ENCODE results near the gene TMEM236. TPM values are rescaled to one million over a fixed set of nuclear protein-coding genes. Genes with fewer than 3 reads are reported as not detected.
"Not testable (repeated sequence)": the region's sequence is repeated elsewhere in the genome, so short reads cannot be mapped to it uniquely, and the experiment has no call there.

TMEM236 gene
- 0.02 and 0.07 TPM in 2 replicates for total RNA-seq

DNA sequence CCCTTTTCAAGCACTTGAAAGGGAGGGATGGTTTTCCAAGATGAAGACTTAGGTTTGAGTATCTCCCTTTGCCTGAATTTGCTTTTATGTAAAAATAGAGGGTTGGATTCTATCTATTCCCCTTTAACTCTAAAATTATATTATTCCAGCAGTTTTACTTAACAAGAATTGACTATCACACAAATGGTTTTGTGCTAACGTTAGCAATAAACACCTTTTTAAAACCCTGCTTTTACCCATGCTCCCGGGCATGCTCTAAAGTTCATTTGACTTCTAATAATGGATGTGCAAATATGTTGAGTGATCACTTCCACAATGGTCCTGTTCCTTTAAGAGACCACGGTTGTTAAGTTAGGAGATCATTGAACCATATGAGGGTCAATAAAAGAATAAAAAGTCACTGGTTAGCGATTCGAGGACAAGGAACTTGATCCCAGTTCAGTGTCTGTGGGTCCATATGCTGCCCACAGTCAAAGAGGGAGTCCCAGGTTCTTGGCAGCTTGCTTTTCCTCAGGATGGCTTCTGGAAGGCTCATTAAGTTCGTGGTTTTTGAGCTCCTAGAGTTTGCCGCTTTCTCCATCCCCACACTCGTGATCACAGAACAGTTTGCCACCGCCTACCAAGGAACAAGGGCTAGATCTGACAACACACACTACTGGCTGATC lies at the start of gene TMEM236:
TMEM236 (plus strand) TSS at position 421 of the 665 bp plus-strand sequence; CDS start at position 516, 95 bp downstream.
- intact Hi-C loops (cut with micrococcal nuclease), result no loop called here

GRCh38 chr10:17703706-17704105 lies 48.3 kb upstream of the TMEM236 start:
- intact Hi-C loops (cut with micrococcal nuclease), result no loop called here

DNA sequence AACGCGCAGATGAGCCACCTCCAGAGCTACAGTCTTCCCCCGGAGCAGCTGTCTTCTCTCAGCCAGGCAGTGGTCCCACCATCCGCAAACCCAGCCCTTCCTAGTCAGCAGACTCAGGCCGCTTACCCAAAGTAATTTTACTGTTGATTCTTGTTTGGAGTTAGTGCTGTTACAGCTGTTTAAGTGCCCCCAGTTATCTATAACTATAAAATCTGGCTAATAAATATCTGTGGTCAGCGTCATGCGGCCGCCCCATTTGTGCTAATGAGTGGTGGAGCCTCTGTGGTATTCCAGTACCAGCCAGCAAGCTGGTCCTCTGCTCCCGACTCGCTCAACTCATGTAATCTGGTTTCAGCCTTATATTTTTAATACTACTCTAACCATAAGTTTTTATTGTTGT lies 43.2 kb upstream of the TMEM236 start:
- intact Hi-C loops (cut with micrococcal nuclease), result no loop called here

DNA sequence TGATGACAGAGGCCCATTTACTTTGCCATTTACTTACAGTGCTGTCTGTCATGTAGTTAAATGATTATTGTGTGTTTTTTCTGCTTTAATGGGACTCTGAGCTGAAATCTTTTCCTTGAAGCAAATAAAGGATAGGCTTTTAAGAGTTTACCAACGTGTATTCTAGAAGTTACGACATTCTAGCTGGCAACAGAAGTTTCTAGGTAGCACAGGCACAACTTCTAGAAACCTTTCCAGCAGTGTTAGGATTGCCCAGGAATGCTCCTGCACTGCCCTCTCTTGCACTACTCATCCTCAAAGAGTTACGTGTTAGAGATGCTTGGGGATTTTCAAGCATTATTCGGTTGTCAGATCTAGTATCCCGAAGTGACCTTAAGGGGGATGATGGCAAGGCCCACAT lies 42.5 kb upstream of the TMEM236 start:
- intact Hi-C loops (cut with micrococcal nuclease), result no loop called here

DNA sequence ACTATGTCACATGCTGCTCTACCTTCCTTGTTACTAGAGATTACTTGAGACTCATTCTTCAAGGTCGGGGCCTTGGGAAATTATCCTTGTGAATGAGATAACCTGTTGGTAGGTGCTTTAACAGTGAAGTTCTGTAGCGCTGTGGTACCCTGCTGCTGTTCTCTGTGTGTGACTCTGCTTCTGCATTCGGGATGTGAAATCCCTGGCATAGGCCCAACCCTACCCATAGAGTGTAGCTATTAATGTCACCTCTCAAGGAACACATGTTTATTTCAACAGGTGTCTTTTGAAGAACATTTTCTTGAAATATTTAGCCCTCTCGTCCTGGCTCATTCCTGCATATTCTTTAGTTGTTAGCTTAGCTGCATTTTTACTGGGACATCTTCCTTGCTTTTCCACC lies 41.8 kb upstream of the TMEM236 start:
- intact Hi-C loops (cut with micrococcal nuclease), result no loop called here

GRCh38 chr10:17712053-17712452 lies 39.9 kb upstream of the TMEM236 start:
- intact Hi-C loops (cut with micrococcal nuclease), result no loop called here

DNA sequence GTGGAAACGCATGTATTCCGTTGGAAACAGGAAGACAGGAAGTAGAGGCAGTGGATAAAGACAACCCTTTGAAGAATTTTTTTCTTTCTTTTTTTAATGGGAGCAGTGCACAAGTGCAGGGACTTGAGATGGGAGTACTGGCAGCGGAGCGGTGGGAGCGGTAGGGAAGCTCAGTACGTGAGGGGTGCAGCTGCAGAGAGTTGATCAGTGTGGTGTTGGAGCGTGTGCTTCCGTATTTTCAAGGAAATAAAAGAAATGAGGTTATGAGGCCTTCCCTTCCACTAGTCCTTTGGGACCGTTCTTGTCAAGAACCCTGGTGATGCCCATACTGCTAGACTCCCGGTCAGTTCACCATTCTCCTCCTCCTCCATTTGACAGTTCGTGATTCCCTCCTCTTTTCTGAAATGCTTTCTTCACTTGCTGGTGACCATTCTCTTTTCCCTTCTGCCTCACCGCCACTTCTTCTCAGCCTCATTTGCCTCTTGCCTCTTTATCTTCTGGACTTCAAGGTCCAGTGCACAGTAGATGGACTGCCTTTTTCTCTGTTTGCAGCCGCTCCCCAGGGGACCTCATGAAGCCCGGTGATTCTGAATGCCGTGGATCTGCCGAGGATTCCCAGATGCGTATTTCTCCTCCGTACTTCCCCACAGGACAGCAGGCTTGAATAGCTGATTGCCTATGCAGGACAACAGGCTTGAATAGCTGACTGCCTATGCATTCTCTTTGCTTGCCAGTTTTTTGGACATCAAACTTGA lies 39.1 kb upstream of the TMEM236 start:
- intact Hi-C loops (cut with micrococcal nuclease), result no loop called here

DNA sequence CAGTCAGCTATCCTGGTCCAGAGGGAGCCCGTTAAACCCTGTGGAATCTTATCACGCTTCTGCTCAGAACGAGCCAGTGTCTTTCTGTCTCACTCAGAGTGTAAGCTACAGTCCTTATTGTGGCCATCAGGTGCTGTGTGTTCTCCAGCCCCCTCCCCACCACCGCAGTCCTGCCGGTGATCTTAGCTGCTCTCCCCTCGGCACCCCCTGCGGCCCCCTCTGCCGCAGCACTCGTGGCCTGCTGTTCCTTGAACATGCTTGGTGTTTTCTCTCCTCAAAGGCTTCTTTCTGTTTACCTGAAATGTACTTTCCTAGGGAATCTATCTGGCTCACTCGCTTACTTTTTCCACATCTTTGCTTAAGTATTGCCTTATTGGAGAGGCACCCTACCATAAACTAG lies 38.2 kb upstream of the TMEM236 start:
- intact Hi-C loops (cut with micrococcal nuclease), result no loop called here

DNA sequence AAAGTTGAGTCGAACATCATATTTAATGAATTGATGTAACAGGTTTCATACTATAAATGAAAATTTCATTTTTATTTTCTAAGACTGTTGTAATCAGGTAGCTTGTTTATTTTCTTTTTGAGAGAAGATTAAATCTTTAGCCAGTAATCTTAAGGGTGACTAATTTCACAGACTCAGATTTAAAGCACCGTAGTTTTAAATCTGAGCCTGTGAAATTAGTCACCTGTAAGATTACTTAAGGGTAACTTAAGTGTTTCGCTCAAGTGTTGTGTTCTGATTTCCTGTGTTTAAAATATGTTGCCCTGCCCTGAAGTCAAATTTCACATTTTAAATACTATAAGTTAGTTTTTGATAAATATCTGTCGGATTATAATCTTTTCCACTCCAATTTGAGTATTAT lies 35.8 kb upstream of the TMEM236 start:
- intact Hi-C loops (cut with micrococcal nuclease), result no loop called here

DNA sequence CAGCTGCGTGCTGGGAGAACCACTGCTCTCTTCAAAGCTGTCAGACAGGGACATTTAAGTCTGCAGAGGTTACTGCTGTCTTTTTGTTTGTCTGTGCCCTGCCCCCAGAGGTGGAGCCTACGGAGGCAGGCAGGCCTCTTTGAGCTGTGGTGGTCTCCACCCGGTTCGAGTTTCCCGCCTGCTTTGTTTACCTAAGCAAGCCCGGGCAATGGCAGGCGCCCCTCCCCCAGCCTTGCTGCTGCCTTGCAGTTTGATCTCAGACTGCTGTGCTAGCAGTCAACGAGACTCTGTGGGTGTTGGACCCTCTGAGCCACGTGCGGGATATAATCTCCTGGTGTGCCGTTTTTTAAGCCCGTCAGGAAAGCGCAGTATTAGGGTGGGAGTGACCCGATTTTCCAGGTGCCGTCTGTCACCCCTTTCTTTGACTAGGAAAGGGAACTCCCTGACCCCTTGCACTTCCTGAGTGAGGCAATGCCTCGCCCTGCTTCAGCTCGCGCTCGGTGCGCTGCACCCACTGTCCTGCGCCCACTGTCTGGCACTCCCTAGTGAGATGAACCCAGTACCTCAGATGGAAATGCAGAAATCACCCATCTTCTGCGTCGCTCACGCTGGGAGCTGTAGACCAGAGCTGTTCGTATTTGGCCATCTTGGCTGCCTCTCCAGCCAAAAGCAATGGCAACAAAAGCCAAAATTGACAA lies 29.5 kb upstream of the TMEM236 start:
- intact Hi-C loops (cut with micrococcal nuclease), result not testable (repeated sequence)

DNA sequence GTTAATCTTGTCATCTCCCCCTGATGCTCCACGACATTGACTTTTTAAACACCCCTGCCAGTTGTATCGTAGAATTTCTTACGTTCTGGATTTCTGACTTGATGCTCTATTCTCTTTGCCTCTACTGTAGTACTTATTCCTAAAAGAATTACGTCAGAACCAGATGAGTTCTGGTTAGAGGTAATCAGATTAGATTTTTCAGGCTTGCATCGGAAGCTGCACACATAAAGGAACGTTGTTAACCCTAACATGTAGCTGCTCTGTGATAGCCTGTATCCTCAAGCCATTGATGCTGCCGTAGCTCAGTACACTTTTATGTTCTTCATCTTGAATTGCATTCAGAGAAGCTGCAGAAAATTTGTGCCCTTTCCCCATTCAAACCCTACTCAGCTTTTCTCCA lies 26.3 kb upstream of the TMEM236 start:
- intact Hi-C loops (cut with micrococcal nuclease), result no loop called here

- intact Hi-C loops (cut with micrococcal nuclease), result no loop called here
Measured at GRCh38 chr10:17729630-17730029, 22.4 kb upstream of the TMEM236 start.

- intact Hi-C loops (cut with micrococcal nuclease), result no loop called here
Measured at GRCh38 chr10:17730667-17731066, 21.3 kb upstream of the TMEM236 start.

DNA sequence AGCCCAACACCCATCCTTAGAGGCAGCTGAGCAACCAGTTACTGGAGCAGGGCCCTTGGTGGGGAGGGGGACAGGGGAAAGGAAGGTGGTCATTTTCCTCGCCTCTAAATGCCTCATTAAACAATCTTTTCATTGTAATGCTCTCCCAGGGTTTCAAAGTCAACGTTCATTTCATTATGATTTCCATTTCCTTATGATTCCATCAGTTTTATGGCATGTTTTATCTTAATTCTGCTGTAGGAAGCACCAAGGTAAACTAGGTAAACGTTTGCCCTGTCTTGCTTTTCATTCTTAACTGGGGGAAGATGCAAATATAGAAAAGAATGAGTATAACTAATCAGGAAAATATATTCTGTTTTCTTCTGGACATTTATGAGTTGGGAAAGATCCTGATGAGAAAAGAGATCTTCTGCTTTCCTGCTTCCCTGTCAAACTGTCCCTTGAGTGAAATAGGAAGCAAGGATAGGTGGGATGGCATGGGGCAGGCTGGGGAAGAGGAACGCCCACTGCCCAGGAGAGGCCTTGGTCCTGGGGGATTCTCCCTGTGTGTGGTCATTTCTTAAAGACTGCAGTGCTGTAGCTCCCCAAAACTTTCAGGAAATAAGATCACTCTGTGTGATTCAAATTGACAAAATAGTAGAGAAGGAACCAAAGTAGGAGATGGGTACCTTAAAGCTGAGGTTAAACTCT lies 20.5 kb upstream of the TMEM236 start:
- intact Hi-C loops (cut with micrococcal nuclease), result no loop called here

- intact Hi-C loops (cut with micrococcal nuclease), result no loop called here
Measured at GRCh38 chr10:17733620-17734019, 18.4 kb upstream of the TMEM236 start.

GRCh38 chr10:17734432-17735080 lies 17.4 kb upstream of the TMEM236 start:
- intact Hi-C loops (cut with micrococcal nuclease), result no loop called here

DNA sequence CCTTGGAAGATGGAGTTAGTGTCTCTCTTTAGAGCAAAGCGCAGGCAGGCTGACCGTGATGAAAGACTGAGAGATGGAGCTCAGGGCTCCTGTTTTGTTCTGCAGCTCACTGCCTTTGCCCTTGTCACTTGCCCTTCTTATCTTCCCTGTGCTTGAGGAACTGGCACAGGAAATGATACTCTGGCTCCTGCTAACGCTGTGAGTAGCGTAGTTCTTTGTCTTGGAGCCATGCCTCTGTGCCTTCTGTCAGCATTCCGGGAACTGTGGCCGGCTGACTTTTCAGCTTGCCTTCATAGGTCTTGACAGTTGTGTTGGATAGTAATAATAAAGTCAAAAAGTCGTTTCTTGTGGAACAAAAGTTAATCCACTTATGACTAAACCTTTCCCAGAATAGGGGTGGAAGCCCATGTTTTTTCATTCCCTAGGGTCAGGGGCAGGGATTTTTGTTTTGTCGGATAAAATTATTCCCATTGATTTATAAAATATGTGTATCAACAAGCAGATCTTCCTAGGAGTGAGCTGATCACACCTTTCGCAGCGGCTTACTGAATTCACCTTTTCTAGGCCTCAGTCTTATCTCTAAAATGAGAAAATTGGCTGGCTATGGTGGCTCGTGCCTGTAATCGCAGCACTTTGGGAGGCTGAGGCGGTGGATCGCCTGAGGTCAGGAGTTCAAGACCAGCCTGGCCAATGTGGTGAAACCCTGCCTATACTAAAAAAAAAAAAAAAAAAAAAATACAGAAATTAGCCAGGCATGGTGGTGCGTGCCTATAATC lies 16.6 kb upstream of the TMEM236 start:
- intact Hi-C loops (cut with micrococcal nuclease), result no loop called here

DNA sequence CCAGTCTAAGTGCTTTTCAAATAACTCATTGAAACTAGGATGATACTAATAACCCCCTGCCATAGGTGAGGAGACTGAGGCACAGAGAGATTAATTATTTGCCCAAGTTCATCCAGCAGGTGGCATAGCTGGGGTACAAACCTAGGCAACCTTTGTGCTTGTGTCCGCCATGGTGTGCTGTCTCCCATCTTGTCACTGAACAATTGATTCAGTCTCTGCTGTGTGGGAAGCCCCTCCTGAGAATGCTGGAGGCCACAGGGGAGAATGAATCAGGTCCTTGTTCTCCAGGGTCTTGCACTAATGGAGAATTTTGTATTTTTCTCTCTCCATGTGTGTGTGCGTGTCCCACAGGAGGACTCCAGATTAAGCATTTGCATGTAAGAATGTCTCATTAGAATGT lies 15.8 kb upstream of the TMEM236 start:
- intact Hi-C loops (cut with micrococcal nuclease), result no loop called here

DNA sequence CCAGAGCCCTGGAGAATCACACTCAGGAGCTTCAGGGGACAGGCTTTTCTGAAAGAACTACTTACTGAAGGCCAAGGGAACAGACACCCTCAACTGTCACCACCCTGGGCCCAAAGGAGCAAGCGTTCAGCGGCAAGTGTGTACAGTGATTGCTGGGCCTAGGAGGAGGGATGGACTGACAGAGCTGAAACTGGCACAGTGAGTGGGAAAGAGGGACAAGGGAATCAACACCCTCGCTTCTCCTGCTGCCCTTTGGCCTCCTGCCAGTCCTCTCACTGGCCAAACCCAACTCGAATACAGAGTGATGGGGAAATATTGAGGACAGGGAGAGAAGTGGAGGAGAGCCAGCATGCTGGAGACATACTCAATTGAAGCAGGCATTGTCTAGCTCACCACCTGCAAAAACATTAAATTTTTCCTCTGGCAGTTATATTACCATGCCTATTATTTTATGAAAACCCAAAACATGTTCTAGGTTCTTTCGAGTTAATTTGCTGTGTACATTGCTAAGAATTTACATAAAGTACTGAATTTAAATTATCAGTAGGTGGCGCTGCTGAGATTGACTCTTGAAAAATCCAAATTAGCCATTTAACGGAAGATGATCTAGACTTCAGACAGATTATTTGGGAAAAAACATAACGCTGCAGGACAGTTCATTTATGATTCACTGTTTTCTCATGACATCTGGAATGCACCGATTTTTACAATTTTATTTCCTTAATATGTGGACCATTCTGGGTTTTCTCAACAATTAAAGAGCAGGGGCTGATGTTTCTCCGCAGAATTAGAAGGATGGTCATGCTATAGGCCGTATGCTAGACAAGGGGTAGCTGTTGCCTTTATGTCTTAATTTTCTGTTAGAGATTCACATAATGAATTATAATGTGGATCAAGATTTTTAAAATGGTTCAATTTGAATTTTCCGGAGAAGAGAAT lies 14.7 kb upstream of the TMEM236 start:
- intact Hi-C loops (cut with micrococcal nuclease), result no loop called here
